HepG2 (cell line): ENCODE data around the gene TXNRD2. TPM values are rescaled to one million over a fixed set of nuclear protein-coding genes. Genes with fewer than 3 reads are reported as not detected.

Experiments
- ATAC-seq: fragments of 200-7000 bp; cut with Tn5 transposase; 3 replicates; pipeline ENCODE4 v1.9.1; 2020; ENCODE audit warnings: mild to moderate bottlenecking, moderate library complexity
- BruUV-seq: library from RNA; stranded (reverse); fragments of 400-500 nt; replicated peaks from 2 replicates; lab custom pipeline; 2021; lab: Mats Ljungman, UMichigan
- CTCF ChIA-PET: fragments of 300-600 bp; formaldehyde crosslinking; extraction: SDS; loops from one replicate; lab custom pipeline; 2021; ENCODE audit warnings: low total read pairs, inconsistent platforms, low intra/inter-chr PET ratio; lab: Yijun Ruan, JAX
- POLR2A ChIA-PET: fragments of 350-600 bp; sonication (Branson Sonifier 250); formaldehyde crosslinking; loops from one replicate; lab custom pipeline; 2020; ENCODE audit warnings: antibody characterized with exemption, inconsistent platforms; lab: Yijun Ruan, JAX
- DNase-seq: peaks from one replicate; pipeline ENCODE4 v3.0.0-alpha.2; 2015; ENCODE audit warnings: low spot score
- FAIRE-seq: peaks from 3 replicates; lab custom pipeline; 2011; peaks lifted over from hg19 to GRCh38; lab: Jason Lieb, UNC
- H2AFZ ChIP-seq: one replicate; pipeline ENCODE4 v1.6.1; 2011; ENCODE audit warnings: low read length, inconsistent platforms
- H3K27ac ChIP-seq: fragments of 300-600 bp; 3 replicates; pipeline ENCODE4 v1.8.0; 2011; ENCODE audit warnings: mixed run types, mild to moderate bottlenecking, mixed read lengths, low read length, inconsistent platforms; ENCODE audit not compliant: insufficient read depth; ENCODE audit errors: extremely low read length
- H3K27me3 ChIP-seq, 2 experiments: fragments of 200-600 bp in 1 of 2; 2 replicates in 1 of 2; 3 replicates in 1 of 2; pipeline versions ENCODE4 v1.6.0 to v1.8.0; 2011; ENCODE audit warnings: low read length in 2 of 2, mild to moderate bottlenecking in 2 of 2, moderate library complexity in 2 of 2, inconsistent platforms in 1 of 2; ENCODE audit not compliant: insufficient read depth in 2 of 2, control insufficient read depth in 1 of 2
- H3K36me3 ChIP-seq, 2 experiments: fragments of 200-600 bp in 1 of 2; replicated peaks in 1 of 2; 2 replicates in 1 of 2; 3 replicates in 1 of 2; pipeline versions ENCODE4 v1.5.1 to v1.8.0; 2011; ENCODE audit warnings: low read length in 2 of 2, inconsistent platforms in 1 of 2; ENCODE audit not compliant: insufficient read depth in 2 of 2, control insufficient read depth in 1 of 2
- H3K4me1 ChIP-seq: 2 replicates; pipeline ENCODE4 v1.5.1; 2012; ENCODE audit warnings: low read length, inconsistent platforms; ENCODE audit not compliant: insufficient read depth
- H3K4me2 ChIP-seq: 2 replicates; pipeline ENCODE4 v1.6.0; 2011; ENCODE audit warnings: low read depth, low read length, inconsistent platforms
- H3K4me3 ChIP-seq, 3 experiments: fragments of 200-600 bp in 1 of 3; sonication (generic), shearing (Covaris generic) in 1 of 3; replicated peaks in 1 of 3; 2 replicates each; pipeline ENCODE4 v1.5.1; 2011 to 2016; ENCODE audit warnings: low read length in 3 of 3, inconsistent platforms in 2 of 3, low read depth in 2 of 3, mild to moderate bottlenecking in 2 of 3, control low read depth in 1 of 3, mixed read lengths in 1 of 3; ENCODE audit not compliant: insufficient read depth in 1 of 3
- H3K79me2 ChIP-seq: one replicate; pipeline ENCODE4 v1.6.1; 2011; ENCODE audit warnings: low read length, inconsistent platforms; ENCODE audit not compliant: insufficient read depth
- H3K9ac ChIP-seq: 2 replicates; pipeline ENCODE4 v1.6.0; 2011; ENCODE audit warnings: mild to moderate bottlenecking, low read depth, low read length, inconsistent platforms; ENCODE audit not compliant: insufficient read depth
- H3K9me3 ChIP-seq: 2 replicates; pipeline ENCODE4 v1.5.1; 2012; ENCODE audit warnings: mild to moderate bottlenecking, low read length
- H4K20me1 ChIP-seq: 2 replicates; pipeline ENCODE4 v1.6.0; 2011; ENCODE audit warnings: inconsistent platforms, mild to moderate bottlenecking, low read length, moderate library complexity; ENCODE audit not compliant: insufficient read depth
- AGO2 ChIP-seq: fragments of 200-400 bp; formaldehyde crosslinking; optimal IDR thresholded peaks from 2 replicates; pipeline ENCODE3; 2017; ENCODE audit warnings: mild to moderate bottlenecking, low read depth, low read length, moderate library complexity
- ARID3A ChIP-seq: IDR thresholded peaks from 2 replicates; pipeline ENCODE4 v1.6.1; 2012; ENCODE audit warnings: low read depth, low read length, improper control_type of control experiment
- MIER3 ChIP-seq: IDR thresholded peaks from 2 replicates; pipeline ENCODE4 v1.6.1; 2016; ENCODE audit warnings: missing compliant biosample characterization, borderline replicate concordance
- THAP9 ChIP-seq: sonication (generic); formaldehyde crosslinking; IDR thresholded peaks from 2 replicates; pipeline ENCODE4; 2020; ENCODE audit warnings: missing genetic modification reagents, mild to moderate bottlenecking, borderline replicate concordance
- ZNF24 ChIP-seq: fragments of 450-650 bp; IDR thresholded peaks from 2 replicates; pipeline ENCODE4 v1.6.1; 2017; ENCODE audit warnings: antibody characterized with exemption, mild to moderate bottlenecking
- WGBS: methylation state at CpG from one replicate; pipeline ENCODE4 v1.1.6; 2017; ENCODE audit warnings: low lambda C conversion rate; 5-methylcytosine and 5-hydroxymethylcytosine counted together
- in situ Hi-C: cut with HindIII; loops from 2 replicates; pipeline ENCODE4 v1.10.0; 2017; ENCODE audit warnings: low pct_unique_long_range_greater_than_20kb; ENCODE audit not compliant: extremely low pct_ligation_motif_present
- intact Hi-C: fragments of 100-400 bp; cut with micrococcal nuclease; formaldehyde crosslinking; loops from one replicate; pipeline ENCODE4 v1.10.0; 2022; ENCODE audit not compliant: unreplicated experiment
- polyA plus RNA-seq, 8 experiments: library from polyadenylated mRNA; depleted of rRNA in 3 of 8; stranded (reverse) in 7 of 8; unstranded in 1 of 8; fragments of >200 nt; fragmentation: Illumina TruSeq in 4 of 8; extraction: Trizol in 4 of 8; gene quantifications; 2 replicates each; pipeline versions ENCODE4 v1.2.1 to v1.2.3, GENCODE V29; 2011 to 2016; ENCODE audit warnings: low read depth in 4 of 8, missing spikeins in 1 of 8, mixed read lengths in 1 of 8; ENCODE audit not compliant: insufficient read depth in 1 of 8
- total RNA-seq, 5 experiments: library from RNA; depleted of rRNA; stranded (reverse); fragments of >200 nt; fragmentation: Illumina TruSeq; extraction: Trizol; gene quantifications; 2 replicates each; pipeline ENCODE4 v1.2.3, GENCODE V29; 2016; ENCODE audit warnings: low read depth in 1 of 5

TXNRD2 gene
- total and polyA plus RNA-seq, 2 of the 13 experiments (the other 11 are each of a cell fraction or from before 2014, with no cell fraction given), result 17.5 to 18.6 TPM

GRCh38 chr22:19896665-19897355 is 44.8 kb downstream of the TXNRD2 start:
- ChIA-PET CTCF (no interaction called here), POLR2A (interaction anchor here (1.6 kb wide), 1 partner anchor 42 kb away, joined by 3 read pairs; the partner anchor contains the start of genes GNB1L and RTL10)
- Histone ChIP-seq H3K27me3 (no peaks in the 10 kb centered on the region), H3K36me3 (peaks cover 5 to 15% of the 10 kb centered on the region in 2 experiments; a peak in 4 of 5 replicates), H4K20me1 (no peaks in the 10 kb centered on the region), H3K9me3 (no peaks in the 10 kb centered on the region), H3K4me1 (peaks cover 64% of the 10 kb centered on the region), H3K9ac (no peak overlapping the region), H3K4me2 (no peak overlapping the region), H2AFZ (no peak overlapping the region), H3K79me2 (no peaks in the 10 kb centered on the region), H3K27ac (no peak overlapping the region), H3K4me3 (no peak overlapping the region)
- TF ChIP-seq ARID3A (no peak), THAP9 (CRISPR knock-in tag) (no peak), MIER3 (CRISPR knock-in tag) (no peak), AGO2 (peak; percentile 22), ZNF24 (no peak)
- 95% methylated on average over 11 of the region's 15 CpGs for WGBS
- no TSS peak for BruUV-seq
- in situ Hi-C loops (no loop called here), intact Hi-C loops (no loop called here)
- DNase-seq (no peak), ATAC-seq (no peak), FAIRE-seq (no peak)
